HG03025 (cell line): ENCODE data around the gene TAPT1.
"Not testable (repeated sequence)": the region's sequence is repeated elsewhere in the genome, so short reads cannot be mapped to it uniquely, and the experiment has no call there.

Experiments
- ATAC-seq: cut with Tn5 transposase; IDR thresholded peaks from one replicate; pipeline ENCODE4 v1.9.1; 2021; ENCODE audit warnings: mild to moderate bottlenecking, moderate library complexity; ENCODE audit not compliant: unreplicated experiment, low FRiP score

The TAPT1 gene

GRCh38 chr4:16187455-16187854 lies 38.8 kb downstream of the TAPT1 start:
- no peak for ATAC-seq

DNA sequence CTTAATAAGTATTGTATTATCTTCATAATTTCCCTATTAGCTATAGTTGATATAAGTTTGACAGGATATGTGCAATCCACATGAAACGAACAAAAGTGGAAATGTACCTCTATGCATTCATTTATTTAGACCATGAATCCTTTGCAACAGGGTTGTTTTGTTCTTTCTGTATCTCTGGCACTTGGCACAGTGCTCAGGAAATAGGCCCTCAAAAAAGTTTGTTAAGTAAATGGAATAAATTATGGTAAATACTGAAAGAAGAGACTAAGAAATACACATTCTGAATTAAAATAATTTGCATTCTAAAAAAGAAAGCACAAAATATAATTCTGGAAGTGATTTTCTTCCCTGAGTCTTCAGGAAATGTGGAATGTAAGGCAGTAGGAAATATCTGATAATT lies 39.3 kb downstream of the TAPT1 start:
- ATAC-seq, result no peak

DNA sequence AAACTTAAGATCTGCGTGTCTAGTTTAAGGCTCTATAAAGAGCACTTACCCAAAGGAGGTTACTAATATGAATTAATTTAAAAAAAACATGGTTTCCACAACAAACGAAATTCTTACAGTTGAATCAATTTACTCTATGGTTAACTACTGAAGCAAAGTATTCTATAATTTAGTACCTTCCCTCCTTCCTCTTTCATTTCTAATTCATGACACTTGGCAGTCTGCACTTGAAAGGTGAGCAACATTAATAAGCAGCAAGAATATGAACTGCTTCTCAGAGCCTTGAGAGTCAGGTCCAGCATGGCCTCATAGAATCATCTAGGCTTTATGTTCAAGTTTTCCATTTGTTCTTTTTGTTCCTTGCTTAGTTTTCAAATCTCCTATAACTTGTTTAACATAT lies 42.7 kb downstream of the TAPT1 start:
- ATAC-seq, result no peak

- no peak for ATAC-seq
Observed at GRCh38 chr4:16176621-16177020, 49.6 kb downstream of the TAPT1 start.

GRCh38 chr4:16171831-16172230 lies 54.4 kb downstream of the TAPT1 start:
- ATAC-seq, result no peak

DNA sequence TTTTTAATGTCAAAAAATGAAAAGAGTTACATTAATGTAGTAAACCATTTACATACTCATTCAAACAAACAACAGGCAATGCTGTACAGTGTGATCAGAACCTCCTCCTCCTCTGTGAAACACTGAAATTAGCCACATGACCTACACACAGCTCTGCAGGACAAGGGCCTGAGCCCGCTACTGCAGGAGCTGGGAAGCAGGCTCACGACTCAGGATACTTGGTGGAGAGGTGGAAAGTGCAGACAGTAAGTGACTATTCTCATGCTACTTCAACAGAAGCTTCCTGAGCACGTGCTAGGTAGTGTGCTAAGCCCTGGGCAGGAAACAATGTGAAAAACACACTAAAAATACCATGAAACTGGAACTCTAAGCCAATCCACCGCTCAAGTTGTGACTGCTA lies 56.8 kb downstream of the TAPT1 start:
- ATAC-seq, result no peak

GRCh38 chr4:16168710-16169388 lies 57.4 kb downstream of the TAPT1 start:
- no peak for ATAC-seq

DNA sequence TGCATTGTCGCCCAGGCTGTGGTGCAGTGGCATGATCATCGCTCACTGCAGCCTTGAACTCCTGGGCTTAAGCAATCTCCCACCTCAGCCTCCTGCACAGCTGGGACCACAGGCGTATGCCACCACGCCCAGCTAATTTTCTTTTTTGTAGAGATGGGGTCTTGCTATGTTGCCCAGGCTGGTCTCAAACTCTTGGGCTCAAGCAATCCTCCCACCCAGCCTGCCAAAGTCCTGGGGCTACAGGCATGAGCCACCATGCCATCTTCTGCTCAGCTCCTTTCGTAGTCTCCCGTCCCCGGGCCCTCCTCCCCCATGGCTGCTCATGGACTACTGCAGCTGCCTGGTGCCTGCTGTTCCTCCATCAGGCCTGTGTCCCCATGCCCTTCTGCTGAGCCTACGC lies 58.1 kb downstream of the TAPT1 start:
- ATAC-seq, result no peak

DNA sequence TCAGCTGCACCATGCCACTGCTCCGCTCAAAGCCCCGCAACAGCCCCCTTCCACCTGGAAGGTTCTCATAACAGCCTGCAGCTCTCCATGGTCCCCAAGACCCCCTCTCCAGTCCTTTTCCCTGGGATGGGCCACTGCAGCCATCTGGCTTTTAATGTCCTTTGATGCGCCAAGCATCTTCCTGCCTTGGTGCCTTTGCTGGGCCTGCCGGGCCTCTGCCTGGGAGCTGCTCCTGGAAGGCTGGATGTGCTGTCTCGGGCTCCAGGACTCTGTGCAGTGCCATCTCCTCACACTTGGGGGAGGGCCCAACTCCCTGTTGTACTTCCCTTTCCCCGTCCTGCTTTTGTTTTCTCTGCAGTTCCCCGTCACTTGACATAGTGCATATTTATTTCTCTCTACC lies 60.3 kb downstream of the TAPT1 start:
- ATAC-seq, result no peak

- ATAC-seq, result no peak
Observed at GRCh38 chr4:16162891-16163290, 63.4 kb downstream of the TAPT1 start.

DNA sequence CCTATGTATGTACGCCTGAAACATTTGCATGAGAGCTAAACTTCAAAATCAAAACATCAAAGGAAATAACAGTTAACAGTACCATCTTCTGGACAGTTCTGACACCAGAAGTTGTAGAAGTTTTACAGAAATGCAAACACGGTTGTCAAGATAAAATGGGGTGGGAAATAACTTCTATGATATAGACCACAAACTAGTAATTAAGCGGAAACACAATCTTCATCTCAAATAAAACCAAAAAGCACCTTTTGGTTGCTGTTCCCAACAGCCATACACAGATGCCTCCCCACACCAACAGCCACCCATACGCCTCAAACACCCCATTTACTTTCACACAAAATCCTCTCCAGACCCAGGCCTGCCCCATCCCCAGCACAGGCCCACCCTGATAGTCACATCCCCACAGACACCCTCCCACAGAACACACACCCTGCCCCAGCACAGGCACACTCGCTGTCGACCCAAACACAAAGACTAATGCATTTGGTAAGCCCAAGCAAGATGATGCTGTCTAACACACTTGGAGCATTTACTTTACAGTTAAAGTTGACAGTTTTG lies 64.3 kb downstream of the TAPT1 start:
- ATAC-seq, result no peak

GRCh38 chr4:16160457-16160856 lies 65.8 kb downstream of the TAPT1 start:
- no peak for ATAC-seq

DNA sequence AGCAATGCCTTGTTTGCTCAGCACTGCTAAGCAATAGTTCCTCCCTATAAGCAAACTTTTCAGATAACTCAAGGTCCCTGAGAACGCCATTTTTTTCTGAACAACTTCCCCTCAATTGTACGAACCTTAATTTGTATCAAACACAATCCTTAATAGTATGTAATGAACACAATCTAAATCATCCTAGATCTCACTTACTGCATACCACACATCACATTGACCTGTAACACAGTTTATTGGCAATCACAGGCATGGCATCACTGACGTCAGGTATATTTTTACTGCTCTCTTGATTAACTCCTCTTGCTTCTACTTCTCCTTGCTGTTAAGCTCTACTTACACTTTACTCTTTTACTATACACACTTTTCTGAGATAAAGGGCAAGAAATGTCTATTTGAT lies 67.0 kb downstream of the TAPT1 start:
- no peak for ATAC-seq

GRCh38 chr4:16158504-16158852 lies 67.8 kb downstream of the TAPT1 start:
- no peak for ATAC-seq

DNA sequence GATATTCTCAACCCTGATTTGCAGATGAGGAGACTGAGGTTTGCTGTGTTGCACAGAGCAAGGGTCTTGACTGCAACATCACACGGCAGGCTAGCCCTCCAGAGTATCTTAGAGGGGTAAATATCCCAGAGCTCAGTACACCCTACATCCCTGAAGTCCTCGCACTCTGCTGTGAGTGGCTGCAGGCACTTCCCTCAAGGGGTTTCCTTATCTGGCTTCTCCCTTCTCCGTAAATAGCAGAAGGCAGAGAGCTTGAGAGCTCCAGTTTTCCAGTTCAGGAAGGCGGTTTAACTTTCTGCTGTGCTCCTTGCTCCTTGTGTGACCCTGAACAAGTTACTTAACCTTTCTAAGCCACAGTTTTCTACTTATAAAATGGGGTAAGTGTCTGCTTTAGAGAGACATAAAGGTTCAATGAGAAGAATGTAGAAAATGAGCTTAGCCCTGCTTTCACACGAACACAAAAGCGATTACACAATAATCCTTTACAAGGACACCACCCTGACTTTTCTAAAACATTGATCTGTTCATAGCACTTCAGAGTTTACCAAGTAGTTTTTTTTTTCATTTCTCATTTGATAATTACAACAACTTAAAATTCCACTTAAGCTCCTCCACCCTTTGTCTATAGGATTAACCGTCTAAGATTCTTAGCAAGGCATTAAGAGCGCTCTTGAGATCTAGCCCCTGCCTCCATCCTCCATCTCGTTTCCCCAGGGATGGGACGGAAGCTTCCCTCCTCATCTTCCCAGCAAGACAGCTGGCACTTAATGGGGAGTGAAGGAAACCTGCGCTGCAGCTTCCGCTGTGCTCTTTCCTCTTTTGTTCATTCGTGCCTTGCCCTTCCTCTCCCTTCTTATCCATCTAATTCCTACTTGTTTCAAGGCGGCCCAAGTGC lies 68.4 kb downstream of the TAPT1 start:
- ATAC-seq, result no peak

GRCh38 chr4:16155528-16156169 lies 70.6 kb downstream of the TAPT1 start:
- no peak for ATAC-seq

DNA sequence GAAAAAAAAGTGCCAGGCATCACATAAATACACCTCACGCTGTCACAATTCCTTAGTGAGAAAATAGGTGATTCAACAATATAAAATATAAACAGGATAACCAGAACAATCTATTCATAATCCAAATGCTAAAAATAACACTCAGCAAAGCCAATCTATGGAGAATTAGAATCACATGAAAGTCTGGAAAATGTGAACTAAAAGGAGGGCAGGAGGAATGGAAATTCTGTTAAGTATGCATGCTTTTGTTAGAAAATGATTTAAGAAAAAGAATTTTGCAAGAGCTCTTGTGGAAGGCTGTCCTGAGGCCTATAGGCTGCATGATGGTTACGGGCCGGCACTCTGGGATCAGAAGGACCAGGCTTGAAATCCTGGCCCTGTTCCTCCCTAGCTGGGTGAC lies 71.8 kb downstream of the TAPT1 start:
- ATAC-seq, result no peak

DNA sequence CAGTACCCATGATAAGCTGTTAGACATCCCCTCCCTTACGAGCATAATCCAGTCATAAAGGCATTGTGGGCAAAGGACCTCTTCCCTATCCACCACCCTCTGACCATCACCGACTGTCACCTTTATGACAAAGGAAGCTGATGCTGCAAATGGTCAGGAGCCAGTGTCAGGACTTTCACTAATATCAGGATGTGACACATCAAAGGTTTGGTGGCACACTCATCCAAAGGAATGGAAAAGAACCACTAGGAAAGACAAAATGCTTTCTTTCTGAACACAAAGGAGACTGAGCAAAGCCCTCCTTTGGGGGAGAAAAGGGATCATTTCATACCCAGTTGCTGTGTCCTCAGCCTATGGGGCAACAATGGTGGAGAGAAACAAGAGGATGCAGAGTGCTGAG lies 75.6 kb downstream of the TAPT1 start:
- ATAC-seq, result no peak

DNA sequence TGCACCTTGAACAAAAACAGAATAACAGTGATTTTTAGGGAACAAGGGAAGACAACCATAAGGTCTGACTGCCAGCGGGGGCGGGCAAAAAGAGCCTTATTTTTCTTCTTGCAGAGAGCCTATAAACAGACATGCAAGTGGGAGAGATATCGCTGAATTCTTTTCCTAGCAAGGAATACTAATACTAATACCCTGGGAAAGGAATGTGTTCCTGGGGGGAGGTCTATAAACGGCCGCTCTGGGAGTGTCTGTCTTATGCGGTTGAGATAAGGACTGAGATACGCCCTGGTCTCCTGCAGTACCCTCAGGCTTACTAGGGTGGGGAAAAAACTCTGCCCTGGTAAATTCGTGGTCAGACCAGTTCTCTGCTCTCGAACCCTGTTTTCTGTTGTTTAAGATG lies 81.4 kb downstream of the TAPT1 start:
- not testable (repeated sequence) for ATAC-seq

- no peak for ATAC-seq
Observed at GRCh38 chr4:16142598-16143310, 83.5 kb downstream of the TAPT1 start.

- ATAC-seq, result no peak
Observed at GRCh38 chr4:16140879-16141249, 85.4 kb downstream of the TAPT1 start.
